ENCODE measurements around the gene AHNAK.

AHNAK gene

DNA sequence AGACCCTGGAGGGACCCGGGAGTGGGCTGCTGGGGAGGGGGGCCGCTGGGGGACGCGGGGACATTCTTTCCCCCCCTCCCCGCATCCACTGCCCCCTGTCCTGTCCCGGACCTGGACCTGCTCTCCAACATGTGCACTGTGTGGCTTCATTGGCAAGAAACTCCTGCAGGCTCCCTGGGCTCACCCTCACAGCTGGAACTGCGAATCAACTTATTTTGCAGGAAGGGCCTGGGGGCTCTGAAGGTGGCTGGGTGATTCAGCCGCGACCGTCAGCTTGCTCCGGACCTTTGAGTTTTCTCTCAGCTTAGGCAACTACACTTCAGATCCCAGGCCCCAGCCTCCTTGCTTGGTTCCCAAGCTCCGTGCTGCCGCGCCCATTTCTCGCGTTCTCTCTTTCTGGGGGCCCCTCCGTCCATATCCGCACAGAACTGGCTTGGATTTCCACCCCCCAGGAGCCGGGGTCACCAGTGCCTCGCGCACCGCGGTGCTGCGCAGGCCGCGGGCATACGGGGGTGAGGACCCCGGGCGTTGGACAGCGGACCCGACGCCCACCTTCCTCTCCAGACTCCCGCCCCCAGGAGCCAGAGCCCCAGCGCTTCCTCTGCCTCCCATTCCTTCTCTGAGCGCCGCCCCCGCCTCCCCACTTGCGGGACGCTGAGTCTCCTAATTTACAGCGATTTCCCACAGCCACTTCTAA lies 471 bp upstream of the AHNAK start:
- TF ChIP-seq, protein P1, sequence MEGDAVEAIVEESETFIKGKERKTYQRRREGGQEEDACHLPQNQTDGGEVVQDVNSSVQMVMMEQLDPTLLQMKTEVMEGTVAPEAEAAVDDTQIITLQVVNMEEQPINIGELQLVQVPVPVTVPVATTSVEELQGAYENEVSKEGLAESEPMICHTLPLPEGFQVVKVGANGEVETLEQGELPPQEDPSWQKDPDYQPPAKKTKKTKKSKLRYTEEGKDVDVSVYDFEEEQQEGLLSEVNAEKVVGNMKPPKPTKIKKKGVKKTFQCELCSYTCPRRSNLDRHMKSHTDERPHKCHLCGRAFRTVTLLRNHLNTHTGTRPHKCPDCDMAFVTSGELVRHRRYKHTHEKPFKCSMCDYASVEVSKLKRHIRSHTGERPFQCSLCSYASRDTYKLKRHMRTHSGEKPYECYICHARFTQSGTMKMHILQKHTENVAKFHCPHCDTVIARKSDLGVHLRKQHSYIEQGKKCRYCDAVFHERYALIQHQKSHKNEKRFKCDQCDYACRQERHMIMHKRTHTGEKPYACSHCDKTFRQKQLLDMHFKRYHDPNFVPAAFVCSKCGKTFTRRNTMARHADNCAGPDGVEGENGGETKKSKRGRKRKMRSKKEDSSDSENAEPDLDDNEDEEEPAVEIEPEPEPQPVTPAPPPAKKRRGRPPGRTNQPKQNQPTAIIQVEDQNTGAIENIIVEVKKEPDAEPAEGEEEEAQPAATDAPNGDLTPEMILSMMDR (IDR thresholded peaks at IDR 0.05; ENCODE audit: low read depth, low read length, missing control alignments), result no peak
- H3K4me3 ChIP-seq (ENCODE audit: low read depth, low read length), result peak overlapping the region; percentile 98
- DNase-seq (ENCODE audit: low read depth), result no peak
- in situ Hi-C loops (cut with HindIII; ENCODE audit: low sequenced_read_pairs), result no loop called here

DNA sequence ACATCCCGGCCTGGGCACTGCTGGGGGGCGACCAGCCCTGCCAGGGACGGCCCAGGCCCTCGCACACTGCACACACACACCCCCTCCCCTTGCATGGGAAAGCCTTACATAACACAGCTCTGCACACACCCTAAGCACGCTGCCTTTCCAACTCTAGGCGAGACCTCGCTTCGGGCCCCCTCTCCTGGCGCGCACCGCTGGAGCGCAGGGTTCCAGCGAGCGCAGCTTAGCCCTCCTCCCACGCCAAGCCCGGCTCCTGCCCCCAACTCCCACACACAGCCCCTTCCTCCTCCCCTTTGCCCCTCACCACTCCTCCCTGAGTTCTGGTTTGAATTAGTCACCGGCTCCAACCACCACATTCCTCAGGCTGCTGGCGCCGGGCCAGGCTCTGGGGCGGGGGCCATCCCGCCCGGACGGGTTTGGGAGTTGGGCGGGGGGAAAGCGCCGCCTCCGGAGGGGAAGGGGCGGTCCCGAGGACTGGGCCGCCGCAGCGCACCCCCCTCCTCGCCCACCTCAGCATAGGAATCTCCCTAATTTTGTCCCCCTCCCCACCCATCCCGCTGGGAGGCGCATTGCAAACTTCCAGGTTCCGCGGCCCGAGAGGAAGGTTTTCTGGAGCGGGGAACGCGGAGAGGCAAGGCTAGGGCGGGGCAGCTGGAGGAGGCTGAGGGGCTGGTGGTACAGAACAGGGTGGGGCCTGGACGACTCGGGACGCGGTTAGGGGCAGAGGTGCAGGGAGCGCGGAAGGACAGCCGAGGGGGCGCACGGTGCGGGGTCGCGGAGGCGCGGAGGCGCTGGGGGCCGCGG lies 966 bp downstream of the AHNAK start:
- peak overlapping the region; percentile 98 for H3K4me3 ChIP-seq (ENCODE audit: low read depth, low read length)
- TF ChIP-seq, protein P1 (IDR thresholded peaks at IDR 0.05; ENCODE audit: low read depth, low read length, missing control alignments), result no peak
- in situ Hi-C loops (cut with HindIII; ENCODE audit: low sequenced_read_pairs), result no loop called here
- peak; percentile 87 for DNase-seq (ENCODE audit: low read depth)

DNA sequence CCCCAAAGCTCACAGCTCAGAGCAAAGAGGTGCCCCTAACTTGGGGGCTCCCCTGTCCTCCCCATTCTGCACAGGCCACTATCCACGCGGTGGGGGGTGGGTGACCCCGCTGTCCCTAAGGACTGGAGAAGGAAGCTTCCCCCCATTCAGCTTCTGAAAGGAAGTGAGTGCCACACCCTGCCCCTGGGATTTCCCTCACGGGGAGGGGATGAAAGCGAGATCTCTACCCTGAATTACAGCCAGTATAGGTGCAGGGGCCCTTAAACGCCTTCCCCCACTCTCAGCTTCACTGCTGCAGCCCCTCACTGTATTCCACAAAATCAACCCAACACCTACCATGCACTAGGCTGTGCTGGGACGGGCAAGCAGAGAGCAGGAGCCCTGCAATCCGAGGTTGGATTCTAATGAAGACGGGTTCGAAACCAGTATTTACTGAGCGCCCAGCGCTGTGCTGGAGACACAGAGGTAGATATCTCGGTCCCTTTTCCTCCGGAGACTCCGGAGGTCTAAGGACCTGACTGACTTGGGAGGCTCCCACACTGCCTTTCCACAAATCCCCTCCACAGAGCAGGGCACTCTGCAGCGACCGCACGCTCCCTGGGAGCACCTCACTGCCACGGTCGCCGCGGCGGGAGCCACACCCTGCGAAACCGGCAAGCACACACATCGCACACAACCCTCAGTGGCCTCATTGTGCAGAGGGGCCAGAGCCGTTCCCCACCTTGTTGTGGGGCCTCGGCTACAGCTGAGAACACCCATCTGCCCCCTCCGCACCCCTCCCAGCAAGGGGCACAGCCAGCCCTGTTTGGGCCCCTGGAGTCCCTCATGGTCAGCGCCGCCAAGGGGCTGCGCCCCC lies 1.8 kb downstream of the AHNAK start:
- DNase-seq (ENCODE audit: low read depth), result no peak
- TF ChIP-seq, protein P1 (IDR thresholded peaks at IDR 0.05; ENCODE audit: low read depth, low read length, missing control alignments), result no peak
- in situ Hi-C loops (cut with HindIII; ENCODE audit: low sequenced_read_pairs), result no loop called here
- peak overlapping the region; percentile 98 for H3K4me3 ChIP-seq (ENCODE audit: low read depth, low read length)

DNA sequence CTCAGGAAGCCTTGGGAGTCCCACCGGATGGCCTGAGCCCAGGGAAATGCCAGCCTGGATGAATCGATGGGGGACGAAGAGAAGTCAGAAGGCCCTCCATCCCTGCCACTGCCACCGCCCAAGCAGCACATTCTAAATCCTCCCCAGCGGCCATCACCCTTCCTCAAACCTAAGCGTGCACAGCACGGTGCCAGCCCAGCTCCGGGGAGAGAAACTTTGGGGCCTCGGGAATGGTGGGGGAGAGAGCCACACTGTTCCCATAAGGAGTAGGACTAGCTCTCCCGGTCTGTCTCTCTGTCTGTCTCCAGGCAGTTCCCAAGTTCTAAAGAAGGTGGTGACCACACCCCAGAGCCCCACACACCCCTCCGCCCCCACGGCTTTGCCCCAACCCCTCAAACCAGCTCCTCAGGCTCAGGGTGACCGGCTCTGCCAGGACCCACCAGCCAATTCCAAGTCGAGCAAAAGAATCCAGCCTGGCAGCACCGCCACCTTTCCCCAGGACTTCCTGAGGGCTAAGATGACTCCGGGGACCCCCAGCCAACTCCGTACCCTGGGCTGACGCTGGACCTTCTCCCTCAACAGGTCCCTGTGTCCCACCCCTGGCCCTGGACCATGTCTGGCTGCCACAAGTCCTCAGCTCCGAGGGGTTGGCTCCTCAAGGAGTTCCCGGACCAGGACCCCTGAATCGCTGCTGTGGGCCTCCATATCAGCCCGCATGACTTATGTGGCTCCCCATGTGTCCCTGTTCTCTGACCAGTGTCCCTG lies 2.7 kb downstream of the AHNAK start:
- TF ChIP-seq, protein P1 (IDR thresholded peaks at IDR 0.05; ENCODE audit: low read depth, low read length, missing control alignments), result no peak
- in situ Hi-C loops (cut with HindIII; ENCODE audit: low sequenced_read_pairs), result no loop called here
- no peak for DNase-seq (ENCODE audit: low read depth)
- peak overlapping the region; percentile 98 for H3K4me3 ChIP-seq (ENCODE audit: low read depth, low read length)

DNA sequence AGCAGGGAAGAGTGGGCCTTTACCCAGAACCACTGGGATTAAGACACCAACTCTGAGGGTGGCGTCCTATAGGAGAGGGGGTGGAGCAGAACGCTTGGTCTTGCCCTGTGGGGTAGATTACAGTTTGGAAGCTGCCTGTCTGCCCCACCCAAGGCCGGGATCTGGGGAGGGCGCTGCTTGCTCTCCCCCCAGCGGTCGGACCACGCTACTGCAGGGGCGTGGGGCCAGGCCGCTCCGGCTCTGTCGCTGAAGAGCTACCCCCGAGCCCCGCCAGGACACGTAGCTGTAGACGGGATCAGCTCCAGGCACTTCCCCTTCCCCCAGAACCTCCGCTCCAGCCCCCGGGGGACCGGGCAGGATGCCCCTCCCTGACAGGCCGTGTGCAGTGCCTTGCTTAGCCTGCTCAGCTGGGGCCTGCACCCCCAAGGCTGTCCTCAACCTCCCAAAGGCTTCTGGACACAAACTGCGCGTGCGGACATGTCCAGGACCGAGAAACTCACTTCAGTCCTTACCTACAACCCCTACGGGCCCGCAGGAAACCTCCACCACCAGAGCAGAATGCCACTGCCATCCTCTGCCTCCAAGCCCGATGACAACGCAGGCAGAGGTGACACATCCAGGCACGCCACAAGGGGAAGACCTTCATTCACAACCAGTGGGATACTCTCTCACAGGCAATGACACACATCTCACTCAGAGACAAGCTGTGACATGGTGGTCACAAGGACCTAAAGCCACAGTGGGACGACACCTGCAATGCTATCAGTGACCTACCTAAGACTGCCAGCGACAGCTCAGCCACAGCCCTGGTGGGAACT lies 3.6 kb downstream of the AHNAK start:
- peak overlapping the region; percentile 98 for H3K4me3 ChIP-seq (ENCODE audit: low read depth, low read length)
- TF ChIP-seq, protein P1 (IDR thresholded peaks at IDR 0.05; ENCODE audit: low read depth, low read length, missing control alignments), result peak; percentile 97
- in situ Hi-C loops (cut with HindIII; ENCODE audit: low sequenced_read_pairs), result no loop called here
- DNase-seq (ENCODE audit: low read depth), result no peak
